ENCODE data around the gene SCAF1.

The SCAF1 gene

GRCh38 chr19:49641688-49642491 lies at the start of gene SCAF1:
SCAF1 (plus strand) TSS chr19:49642209; CDS start chr19:49645027, 2,818 bp downstream.
- peak; percentile 98 to 99 for DNase-seq (ENCODE audit: low read depth in 2 of 2)

GRCh38 chr19:49592486-49593232 lies 49.4 kb upstream of the SCAF1 start:
- DNase-seq (ENCODE audit: low read depth in 2 of 2): peak in 1 of 2 donors; percentile 11

- DNase-seq (ENCODE audit: low read depth in 2 of 2): peak; percentile 91 to 92
These were observed 48.5 kb upstream of the SCAF1 start for GRCh38 chr19:49593233-49594113.

DNA sequence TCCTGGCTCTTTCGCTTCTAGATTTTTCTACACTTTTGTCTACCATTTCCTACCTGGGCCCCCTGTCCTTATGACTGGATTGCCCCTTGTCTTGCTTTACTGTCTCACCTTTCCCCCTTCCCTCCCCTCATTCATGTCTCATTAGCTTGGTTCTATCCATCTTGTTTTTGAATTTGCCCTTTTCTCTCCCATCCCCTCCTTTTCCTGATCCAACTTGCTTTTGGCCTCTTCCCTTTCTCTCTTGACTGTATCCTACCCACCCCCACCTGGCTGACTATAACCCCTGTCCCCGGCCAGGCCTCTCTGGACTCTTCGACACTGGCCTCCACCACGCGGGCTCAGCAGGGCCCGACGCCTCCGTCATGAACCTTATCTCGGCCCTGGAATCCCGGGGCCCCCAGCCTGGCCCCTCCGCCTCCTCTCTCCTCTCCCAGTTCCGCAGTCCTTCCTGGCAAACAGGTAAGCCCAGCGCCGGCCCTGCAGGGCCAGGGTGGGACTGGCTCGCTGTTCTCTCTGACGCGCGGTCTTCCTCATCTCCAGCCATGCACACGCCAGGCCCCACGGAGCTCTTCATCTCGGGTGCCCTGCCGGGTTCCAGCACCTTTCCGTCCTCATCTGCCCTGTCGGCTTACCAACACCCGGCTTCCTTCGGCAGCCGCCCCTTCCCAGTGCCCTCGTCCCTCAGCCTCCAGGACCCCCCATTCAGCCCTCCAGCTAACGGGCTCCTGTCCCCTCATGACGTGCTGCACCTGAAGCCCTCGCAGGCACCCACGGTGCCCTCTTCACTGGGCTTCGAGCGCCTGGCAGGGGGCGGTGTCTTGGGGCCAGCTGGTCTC lies 47.6 kb upstream of the SCAF1 start:
- DNase-seq (ENCODE audit: low read depth in 2 of 2): no peak

GRCh38 chr19:49594993-49595818 lies 46.8 kb upstream of the SCAF1 start:
- no peak for DNase-seq (ENCODE audit: low read depth in 2 of 2)

DNA sequence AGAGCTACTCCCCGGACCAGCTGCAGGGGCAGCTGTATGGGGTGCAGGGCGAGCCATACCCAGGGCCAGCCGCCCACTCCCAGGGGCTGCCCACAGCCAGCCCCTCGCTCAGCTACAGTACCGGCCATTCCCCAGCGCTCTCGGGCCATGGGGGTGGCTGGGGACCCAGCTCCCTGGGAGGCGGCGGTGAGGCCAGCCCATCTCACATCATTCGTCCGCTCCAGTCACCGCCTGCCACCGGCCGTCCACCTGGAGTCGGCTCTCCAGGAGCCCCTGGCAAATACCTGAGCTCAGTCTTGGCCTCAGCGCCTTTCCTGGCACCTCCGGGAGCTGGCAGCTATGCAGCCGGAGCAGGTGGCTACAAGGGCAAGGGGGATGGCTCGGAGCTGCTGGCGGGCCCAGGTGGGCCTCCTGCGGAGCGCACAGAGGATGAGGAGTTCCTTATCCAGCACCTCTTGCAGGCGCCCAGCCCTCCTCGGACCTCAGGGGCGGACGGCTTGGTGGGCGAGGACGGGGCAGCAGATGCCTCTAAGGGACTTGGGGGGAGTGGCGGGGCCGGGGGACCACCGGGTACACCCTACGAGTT lies 46.1 kb upstream of the SCAF1 start:
- DNase-seq (ENCODE audit: low read depth in 2 of 2): no peak

DNA sequence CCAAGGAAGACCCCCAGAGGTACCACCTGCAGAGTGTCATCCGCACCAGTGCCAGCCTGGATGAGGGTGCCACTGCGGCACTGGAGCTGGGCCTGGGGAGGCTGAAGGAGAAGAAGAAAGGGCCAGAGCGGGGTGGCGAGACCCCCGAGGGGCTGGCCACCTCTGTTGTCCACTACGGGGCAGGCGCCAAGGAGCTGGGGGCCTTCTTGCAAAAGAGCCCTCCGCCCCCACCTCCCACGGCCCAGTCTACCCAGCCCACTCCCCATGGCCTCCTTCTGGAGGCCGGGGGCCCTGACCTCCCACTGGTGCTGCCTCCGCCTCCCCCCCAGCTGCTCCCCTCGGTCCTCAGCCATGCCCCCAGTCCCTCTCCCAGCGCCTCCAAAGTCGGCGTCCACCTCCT lies 45.6 kb upstream of the SCAF1 start:
- no peak for DNase-seq (ENCODE audit: low read depth in 2 of 2)

GRCh38 chr19:49596954-49597702 lies 44.9 kb upstream of the SCAF1 start:
- DNase-seq (ENCODE audit: low read depth in 2 of 2): no peak

GRCh38 chr19:49597703-49597974 lies 44.4 kb upstream of the SCAF1 start:
- DNase-seq (ENCODE audit: low read depth in 2 of 2): no peak

- no peak for DNase-seq (ENCODE audit: low read depth in 2 of 2)
These were observed 42.4 kb upstream of the SCAF1 start for GRCh38 chr19:49599378-49600295.

- no peak for DNase-seq (ENCODE audit: low read depth in 2 of 2)
These were observed 40.4 kb upstream of the SCAF1 start for GRCh38 chr19:49601482-49602038.

DNA sequence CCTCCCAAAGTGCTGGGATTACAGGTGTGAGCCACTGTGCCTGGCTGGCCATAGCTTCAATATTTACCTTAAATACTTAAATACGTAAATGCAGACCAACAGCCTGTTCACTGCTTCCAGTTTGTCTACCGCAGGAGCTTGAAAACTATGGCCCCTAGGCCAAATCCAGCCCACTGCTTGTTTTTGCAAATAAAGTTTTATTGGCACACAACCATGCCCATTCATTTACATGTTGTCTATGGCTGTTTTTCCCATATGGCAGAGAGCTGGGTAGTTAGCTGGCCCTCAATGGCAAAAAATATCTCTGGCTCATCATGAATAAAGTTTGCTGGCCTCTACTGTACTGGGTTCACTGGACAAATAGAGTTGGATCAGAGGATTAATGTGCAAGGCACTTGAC lies 39.2 kb upstream of the SCAF1 start:
- no peak for DNase-seq (ENCODE audit: low read depth in 2 of 2)

GRCh38 chr19:49605605-49606004 lies 36.4 kb upstream of the SCAF1 start:
- DNase-seq (ENCODE audit: low read depth in 2 of 2): no peak

DNA sequence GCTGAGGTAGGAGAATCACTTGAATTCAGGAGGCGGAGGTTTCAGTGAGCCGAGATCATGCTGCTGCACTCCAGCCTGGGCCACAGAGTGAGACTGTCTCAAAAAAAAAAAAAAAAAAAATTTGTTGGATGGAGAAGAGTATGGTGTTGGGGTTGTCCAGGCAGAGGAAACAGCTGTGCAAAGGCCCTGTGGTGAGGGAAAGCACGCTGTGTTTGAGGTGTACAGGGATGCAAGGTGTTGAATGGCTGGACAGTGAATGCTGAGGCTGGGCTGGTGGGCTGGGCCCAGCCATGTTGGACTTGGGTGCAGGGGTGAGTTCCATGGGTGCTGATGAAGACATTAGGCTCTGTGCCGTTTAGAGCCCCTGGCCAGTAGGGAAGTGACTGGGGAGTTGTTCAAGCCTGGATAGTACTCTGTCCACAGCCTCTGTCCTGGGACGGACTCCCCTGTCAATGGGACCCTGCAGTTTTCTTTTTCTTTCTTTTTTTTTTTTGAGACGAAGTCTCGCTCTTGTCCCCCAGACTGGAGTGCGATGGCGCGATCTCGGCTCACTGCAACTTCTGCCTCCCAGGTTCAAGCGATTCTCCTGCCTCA lies 32.4 kb upstream of the SCAF1 start:
- no peak for DNase-seq (ENCODE audit: low read depth in 2 of 2)

GRCh38 chr19:49613374-49613773 lies 28.6 kb upstream of the SCAF1 start:
- no peak for DNase-seq (ENCODE audit: low read depth in 2 of 2)

- DNase-seq (ENCODE audit: low read depth in 2 of 2): peak; percentile 33 to 36
These were observed 27.7 kb upstream of the SCAF1 start for GRCh38 chr19:49614096-49614833.

DNA sequence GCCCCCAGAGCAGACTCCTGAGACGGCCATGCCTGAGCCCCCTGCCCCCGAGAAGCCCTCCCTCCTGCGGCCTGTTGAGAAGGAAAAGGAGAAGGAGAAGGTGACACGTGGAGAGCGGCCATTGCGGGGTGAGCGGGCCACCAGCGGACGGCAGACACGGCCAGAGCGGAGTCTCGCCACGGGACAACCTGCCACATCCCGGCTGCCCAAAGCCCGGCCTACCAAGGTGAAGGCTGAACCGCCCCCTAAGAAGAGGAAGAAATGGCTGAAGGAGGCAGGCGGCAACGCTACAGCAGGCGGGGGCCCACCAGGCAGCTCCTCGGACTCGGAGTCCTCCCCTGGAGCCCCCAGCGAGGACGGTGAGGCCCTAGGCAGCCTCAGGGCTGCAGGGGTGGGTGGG lies 26.1 kb upstream of the SCAF1 start:
- DNase-seq (ENCODE audit: low read depth in 2 of 2): no peak
